GM18861 (cell line): Measurements from ENCODE around the gene GLIS1.

Source experiments
- ATAC-seq: cut with Tn5 transposase; IDR thresholded peaks from one replicate; pipeline ENCODE4 v1.9.1; 2021; ENCODE audit not compliant: unreplicated experiment

GLIS1 gene

GRCh38 chr1:53736290-53736689, 2.7 kb downstream of the GLIS1 start:
- no peak for ATAC-seq

- ATAC-seq: no peak
Measured at GRCh38 chr1:53735681-53736080, 3.3 kb downstream of the GLIS1 start.

GRCh38 chr1:53735261-53735660, 3.7 kb downstream of the GLIS1 start:
- ATAC-seq: no peak

GRCh38 chr1:53734650-53735211, 4.2 kb downstream of the GLIS1 start:
- no peak for ATAC-seq

GRCh38 chr1:53733975-53734649, 4.9 kb downstream of the GLIS1 start:
- no peak for ATAC-seq

- ATAC-seq: no peak
Measured at GRCh38 chr1:53733447-53733931, 5.5 kb downstream of the GLIS1 start.

GRCh38 chr1:53732912-53733317, 6.0 kb downstream of the GLIS1 start:
- ATAC-seq: no peak

- no peak for ATAC-seq
Measured at GRCh38 chr1:53732409-53732808, 6.6 kb downstream of the GLIS1 start.

- no peak for ATAC-seq
Measured at GRCh38 chr1:53731779-53732305, 7.1 kb downstream of the GLIS1 start.

GRCh38 chr1:53731043-53731600, 7.8 kb downstream of the GLIS1 start:
- ATAC-seq: no peak

GRCh38 chr1:53730224-53730865, 8.6 kb downstream of the GLIS1 start:
- no peak for ATAC-seq

- ATAC-seq: no peak
Measured at GRCh38 chr1:53729456-53730223, 9.3 kb downstream of the GLIS1 start.

- ATAC-seq: no peak
Measured at GRCh38 chr1:53728702-53729455, 10.1 kb downstream of the GLIS1 start.

GRCh38 chr1:53728196-53728595, 10.8 kb downstream of the GLIS1 start:
- no peak for ATAC-seq

GRCh38 chr1:53727461-53728092, 11.4 kb downstream of the GLIS1 start:
- ATAC-seq: no peak

GRCh38 chr1:53726009-53726600, 12.9 kb downstream of the GLIS1 start:
- no peak for ATAC-seq

- ATAC-seq: no peak
Measured at GRCh38 chr1:53725238-53725689, 13.7 kb downstream of the GLIS1 start.

GRCh38 chr1:53722025-53722424, 16.9 kb downstream of the GLIS1 start:
- no peak for ATAC-seq

- no peak for ATAC-seq
Measured at GRCh38 chr1:53721088-53721487, 17.9 kb downstream of the GLIS1 start.
